Measurements from ENCODE around the gene WDR93.
A peak's percentile ranks its signal among the peaks of the same experiment; 100 is the strongest.
"Not testable (repeated sequence)": the region's sequence is repeated elsewhere in the genome, so short reads cannot be mapped to it uniquely, and the experiment has no call there.

Gene WDR93

DNA sequence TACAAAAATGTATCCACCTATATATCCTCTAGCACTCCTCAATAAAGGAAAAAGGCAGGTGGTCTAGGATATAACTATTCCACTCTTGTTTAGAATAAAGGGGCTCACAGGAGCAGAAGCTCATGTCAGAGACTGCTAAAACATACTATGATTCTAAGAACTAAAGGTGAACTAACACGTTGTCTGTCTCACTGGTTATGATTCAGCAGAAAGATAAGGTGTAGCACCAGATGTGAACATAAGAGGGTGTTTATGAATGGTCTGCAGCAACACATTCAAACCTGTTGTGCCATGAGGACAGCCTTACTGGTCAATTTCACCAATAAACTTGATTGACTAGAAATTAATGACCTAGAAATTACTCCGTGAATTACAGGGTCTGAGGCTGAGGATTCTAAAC, 4.6 kb upstream of the WDR93 start:
- no peak for DNase-seq (ENCODE audit: low read depth)

DNA sequence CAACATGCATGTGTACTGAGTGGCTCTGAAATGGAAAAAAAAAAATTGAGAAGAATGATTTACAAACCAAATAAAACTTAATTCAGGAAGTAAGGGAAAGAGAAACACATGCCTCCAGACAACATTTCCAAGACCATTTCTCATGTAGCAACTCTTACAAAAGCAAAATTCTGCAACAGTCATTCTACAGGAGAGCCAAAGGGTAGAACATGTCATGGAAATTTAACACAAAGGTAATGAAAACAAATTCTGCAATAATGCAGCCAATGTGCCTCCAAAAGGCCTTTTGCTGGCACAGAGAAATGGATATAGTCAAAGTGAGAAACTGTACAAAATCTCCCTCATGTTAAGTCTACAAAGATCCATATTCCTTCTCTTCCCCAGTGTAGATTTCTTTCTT, 4.1 kb upstream of the WDR93 start:
- DNase-seq (ENCODE audit: low read depth), result no peak

GRCh38 chr15:89689930-89690275, 708 bp upstream of the WDR93 start:
- DNase-seq (ENCODE audit: low read depth), result not testable (repeated sequence)

DNA sequence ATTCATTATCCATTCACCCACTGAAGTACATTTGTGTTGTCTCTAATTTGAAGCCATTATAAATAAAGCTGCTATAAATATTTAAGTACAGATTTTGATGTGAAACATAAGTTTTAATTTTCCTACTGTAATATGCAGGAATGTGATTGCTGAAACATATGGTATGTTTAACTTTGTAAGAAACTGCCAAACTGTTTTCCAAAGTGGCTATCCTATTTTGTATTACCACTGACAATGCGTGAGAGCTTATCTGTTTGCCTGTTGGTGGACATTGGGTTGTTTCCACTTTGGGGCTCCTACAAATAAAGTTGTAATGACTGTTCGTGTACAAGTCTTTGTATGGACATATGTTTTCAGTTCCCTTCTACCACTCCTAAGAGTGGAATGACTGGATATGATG, 2.5 kb downstream of the WDR93 start:
- no peak for DNase-seq (ENCODE audit: low read depth)

DNA sequence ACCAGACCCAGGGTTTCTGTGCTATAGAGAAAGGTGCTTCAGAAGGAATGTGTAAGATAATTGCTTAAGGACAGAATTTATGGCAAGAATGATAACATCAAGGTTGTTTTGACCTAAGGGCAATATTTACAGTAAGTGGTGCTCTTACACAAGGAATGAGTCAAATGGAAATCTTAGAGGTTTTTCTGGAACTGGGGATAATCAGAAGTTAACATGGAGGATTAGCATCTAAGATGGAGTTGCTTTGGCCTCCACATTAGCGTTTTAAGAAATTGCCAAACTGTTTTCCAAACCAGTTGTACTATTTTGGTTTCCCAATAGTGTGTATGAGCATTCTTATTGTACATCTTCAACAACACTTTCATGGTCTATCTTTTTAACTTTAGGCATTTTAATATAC, 3.1 kb downstream of the WDR93 start:
- no peak for DNase-seq (ENCODE audit: low read depth)

DNA sequence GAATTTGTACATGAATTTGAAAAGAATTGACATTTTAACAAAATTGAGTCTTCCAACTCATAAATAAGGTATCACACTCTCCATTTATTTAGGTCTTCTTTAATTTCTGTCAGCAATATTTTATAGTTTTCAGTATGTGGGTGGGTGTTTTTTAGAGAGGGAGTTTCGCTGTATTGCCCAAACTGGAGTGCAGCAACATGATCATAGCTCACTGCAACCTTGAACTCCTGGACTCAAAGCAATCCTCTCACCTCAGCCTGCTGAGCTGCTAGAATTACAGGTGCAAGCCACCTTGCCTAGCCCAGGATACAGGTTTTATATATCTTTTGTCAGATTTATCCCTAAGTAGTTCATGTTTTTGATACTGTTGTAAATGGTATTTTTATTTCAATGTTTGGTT, 4.6 kb downstream of the WDR93 start:
- no peak for DNase-seq (ENCODE audit: low read depth)

DNA sequence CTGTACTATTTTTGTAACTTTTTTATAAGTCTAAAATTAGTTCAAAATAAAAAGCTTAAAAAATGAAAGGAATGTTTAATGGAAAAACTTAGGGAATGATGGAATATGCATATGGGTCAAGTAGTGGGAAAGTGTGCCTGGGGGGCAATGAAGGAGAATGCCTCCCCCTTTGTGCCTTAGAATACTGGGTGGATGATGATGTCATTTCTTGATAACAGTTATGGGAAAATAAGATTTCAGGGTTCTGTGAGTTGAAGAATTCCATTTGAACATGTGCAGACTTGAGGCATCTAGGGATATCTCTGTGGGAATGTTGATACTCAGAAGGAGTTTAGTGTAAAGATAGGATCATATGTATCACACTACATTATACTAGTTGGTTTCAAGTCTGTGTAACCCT, 13.8 kb downstream of the WDR93 start:
- no peak for DNase-seq (ENCODE audit: low read depth)

- DNase-seq (ENCODE audit: low read depth), result no peak
Measured at GRCh38 chr15:89707577-89707976, 17.0 kb downstream of the WDR93 start.

DNA sequence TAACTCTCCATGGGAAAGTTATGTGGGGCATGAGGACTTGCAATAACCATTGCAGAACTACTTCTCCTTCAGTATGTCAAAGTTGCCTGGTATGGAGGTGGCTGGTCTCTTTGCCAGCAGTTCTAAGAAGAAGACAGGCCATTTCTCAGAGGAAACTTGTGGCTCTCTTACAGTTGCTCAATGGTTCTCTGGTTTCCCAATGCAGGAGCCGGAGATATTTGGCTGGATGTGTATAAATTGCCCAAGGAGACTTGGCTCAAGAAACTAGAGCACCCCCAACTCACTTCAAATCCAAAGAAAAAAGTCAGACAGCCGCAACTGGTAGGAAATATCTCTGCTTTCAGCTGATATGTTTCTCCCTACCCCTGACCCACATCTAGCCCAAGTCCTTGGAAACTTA, 24.2 kb downstream of the WDR93 start:
- DNase-seq (ENCODE audit: low read depth), result no peak

DNA sequence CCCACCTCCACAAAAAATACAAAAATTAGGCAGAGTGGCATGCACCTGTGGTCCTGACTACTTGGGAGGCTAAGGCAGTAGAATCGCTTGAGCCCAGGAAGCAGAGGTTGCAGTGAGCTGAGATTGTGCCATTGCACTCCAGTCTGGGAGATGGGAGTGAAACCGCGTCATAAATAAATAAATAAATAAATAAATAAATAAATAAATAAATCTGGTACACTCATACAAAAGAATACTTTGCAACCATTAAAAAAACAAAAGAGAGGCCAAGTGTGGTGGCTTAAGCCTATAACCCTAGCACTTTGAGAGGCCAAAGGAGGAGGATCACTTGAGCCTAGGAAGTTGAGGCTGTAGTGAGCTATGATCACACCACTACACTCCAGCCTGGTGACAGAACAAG, 32.4 kb downstream of the WDR93 start:
- no peak for DNase-seq (ENCODE audit: low read depth)

- no peak for DNase-seq (ENCODE audit: low read depth)
Measured at GRCh38 chr15:89724621-89725020, 34.0 kb downstream of the WDR93 start.

- DNase-seq (ENCODE audit: low read depth), result no peak
Measured at GRCh38 chr15:89725064-89725463, 34.5 kb downstream of the WDR93 start.

- peak; percentile 19 for DNase-seq (ENCODE audit: low read depth)
Measured at GRCh38 chr15:89728254-89728653, 37.6 kb downstream of the WDR93 start.

DNA sequence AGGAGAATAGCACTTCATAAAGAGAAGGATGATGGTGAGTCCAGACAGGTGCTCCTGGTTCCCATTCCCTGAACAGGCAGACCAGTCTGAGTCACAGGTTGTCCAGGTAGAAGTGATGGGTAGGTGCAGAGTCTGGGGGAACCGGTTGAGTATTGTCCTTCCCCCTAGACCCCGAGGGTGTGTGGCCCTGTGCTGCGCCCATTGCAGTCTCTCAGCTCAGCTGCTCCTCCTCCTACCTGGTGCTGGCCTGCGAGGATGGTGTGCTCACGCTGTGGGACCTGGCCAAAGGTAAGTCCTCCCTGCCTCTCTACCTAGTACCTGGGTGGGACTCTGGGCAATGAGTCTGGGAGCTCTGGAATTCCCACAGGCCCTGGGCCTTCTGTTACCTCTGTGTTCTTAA, 40.7 kb downstream of the WDR93 start:
- no peak for DNase-seq (ENCODE audit: low read depth)

DNA sequence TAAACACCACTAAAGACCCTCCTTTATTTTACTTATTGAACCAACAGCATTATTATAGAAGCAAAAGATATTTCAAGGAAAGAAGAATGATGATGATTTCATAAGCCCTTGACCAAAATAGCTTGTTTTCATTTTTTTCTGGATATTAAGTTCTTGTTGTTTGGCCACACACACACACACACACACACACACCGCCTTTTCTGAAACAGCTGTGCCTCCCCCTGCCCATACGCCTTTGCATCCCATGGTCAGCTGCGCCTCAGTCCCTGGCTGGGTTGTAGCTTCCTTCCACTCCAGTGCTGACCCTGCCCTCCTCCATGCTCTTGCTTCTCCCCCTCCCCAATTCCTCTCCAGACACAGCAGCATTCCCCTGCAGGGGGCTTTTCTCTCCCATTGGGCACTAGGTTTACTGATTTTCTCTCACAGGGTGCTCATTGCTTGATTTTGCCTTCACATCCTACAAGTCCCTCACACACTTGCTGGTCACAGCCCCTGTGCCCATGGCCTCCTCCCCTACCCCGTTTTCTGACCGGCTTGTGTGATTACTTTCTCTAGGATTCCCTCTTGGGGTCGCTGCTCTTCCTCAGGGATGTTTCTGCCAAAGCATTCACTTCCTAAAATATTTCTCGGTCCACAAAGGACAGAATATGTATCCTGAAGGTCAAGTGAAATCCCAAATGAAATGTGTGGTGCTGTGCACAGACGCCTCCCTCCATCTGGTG, 42.0 kb downstream of the WDR93 start:
- DNase-seq (ENCODE audit: low read depth), result no peak

DNA sequence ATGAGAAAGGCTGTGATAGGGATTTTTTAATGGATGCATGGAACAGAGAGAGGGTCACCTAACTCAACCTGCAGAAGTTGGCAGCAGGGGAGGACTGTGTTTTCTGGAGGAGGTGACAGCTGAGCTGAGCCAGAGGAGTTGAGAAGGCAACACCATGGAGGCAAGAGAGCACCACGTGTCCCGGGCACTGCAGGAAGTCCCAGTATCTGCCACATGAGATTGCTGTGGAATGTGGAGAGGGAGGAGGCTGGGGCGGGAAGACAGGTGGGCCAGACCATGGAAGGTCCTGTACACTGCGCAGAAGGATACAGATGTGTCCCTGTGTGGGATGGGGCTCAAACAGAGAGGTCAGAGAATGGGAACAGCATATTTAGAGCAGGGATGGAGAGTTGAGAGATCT, 45.2 kb downstream of the WDR93 start:
- no peak for DNase-seq (ENCODE audit: low read depth)

GRCh38 chr15:89740137-89740536, 49.5 kb downstream of the WDR93 start:
- DNase-seq (ENCODE audit: low read depth), result peak; percentile 28

- no peak for DNase-seq (ENCODE audit: low read depth)
Measured at GRCh38 chr15:89743011-89743410, 52.4 kb downstream of the WDR93 start.

GRCh38 chr15:89743594-89743993, 53.0 kb downstream of the WDR93 start:
- no peak for DNase-seq (ENCODE audit: low read depth)

DNA sequence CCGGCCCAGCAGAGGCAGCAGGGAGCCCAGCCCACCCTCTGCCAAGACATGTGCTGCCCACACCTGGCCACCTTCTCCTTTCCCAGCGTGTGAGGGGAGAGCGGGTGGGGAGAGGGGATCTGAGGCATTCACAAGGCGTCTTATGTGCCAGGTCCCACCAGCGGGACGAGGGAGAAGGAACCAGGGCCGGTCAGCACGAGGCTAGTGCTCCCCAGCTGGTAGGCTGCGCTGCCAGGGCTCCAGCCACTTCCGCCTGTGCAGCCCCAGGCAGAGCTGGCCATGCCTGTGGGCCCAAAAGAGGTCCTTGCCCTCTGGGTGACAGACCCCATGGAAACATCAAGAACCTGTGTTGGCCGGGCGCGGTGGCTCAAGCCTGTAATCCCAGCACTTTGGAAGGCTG, 54.5 kb downstream of the WDR93 start:
- DNase-seq (ENCODE audit: low read depth), result no peak

DNA sequence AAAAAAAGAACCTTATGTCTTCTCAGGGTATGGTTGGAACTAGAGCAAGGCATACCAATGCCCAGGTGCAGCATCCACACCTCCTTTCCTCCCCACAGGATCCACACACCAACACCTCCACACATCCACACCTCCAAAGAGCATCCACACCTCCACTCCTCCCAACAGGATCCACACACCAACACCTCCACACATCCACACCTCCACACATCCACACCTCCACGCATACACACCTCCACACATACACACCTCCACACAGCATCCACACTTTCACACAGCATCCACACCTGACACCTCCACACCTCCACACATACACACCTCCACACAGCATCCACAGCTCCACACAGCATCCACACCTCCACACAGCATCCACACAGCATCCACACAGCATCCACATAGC, 55.2 kb downstream of the WDR93 start:
- no peak for DNase-seq (ENCODE audit: low read depth)

GRCh38 chr15:89746386-89746780, 55.8 kb downstream of the WDR93 start:
- no peak for DNase-seq (ENCODE audit: low read depth)

DNA sequence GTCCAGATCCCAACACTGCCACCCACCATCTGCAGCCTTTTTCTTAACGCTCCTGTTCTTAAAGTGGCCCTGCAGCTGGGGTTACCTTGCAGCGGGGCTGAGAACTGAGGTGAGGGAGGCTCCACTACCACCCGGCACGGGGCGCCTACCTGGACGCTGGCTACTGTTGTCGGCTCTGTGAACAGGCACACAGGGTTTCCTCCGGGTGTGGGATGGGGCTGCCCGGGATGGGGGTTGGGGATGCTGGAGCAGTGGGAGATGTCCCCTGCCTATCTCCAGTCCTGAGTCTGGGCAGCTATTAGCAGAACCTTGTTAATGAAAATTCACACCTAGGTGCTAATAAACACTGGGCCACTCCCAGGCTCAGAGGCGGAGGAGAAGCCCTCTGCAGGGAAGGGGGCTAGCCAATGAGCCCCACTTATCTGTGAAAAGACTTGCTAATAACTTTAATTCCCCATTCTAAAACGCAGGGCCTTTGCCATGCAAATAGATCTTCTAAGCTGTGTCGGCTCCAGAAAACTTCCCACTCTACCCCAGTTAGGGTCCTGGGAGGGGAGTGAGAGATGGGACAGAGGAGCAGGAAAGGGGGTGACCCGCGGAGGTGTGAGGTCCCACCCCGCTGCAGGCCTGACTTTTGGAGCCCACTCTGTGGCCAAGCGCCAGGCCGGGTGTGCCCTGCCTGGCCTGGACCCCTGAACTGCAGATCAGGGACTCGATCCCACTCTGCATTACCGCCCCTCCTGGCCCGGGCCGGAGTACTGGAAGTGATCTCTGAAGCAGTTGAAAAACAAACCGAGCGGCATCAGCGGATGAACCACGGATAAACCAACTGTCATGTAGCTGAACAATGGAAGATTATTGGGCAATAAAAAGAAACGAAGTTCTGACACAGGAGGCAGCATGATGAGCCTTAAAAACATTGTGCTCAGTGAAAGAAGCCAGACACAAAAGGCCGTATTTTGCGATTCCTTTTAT, 57.4 kb downstream of the WDR93 start:
- no peak for DNase-seq (ENCODE audit: low read depth)

- DNase-seq (ENCODE audit: low read depth), result no peak
Measured at GRCh38 chr15:89749054-89749453, 58.4 kb downstream of the WDR93 start.

Data from non-pigmented ciliary epithelial cell (primary cell).